ENCODE results near the gene ZKSCAN1.

Gene ZKSCAN1

GRCh38 chr7:100038326-100038725 lies 22.9 kb downstream of the ZKSCAN1 start:
- no peak for DNase-seq (ENCODE audit: low spot score)

- DNase-seq (ENCODE audit: low spot score): no peak
Observed at GRCh38 chr7:100040575-100040974, 25.2 kb downstream of the ZKSCAN1 start.

GRCh38 chr7:100044718-100045117 lies 29.3 kb downstream of the ZKSCAN1 start:
- no peak for DNase-seq (ENCODE audit: low spot score)

DNA sequence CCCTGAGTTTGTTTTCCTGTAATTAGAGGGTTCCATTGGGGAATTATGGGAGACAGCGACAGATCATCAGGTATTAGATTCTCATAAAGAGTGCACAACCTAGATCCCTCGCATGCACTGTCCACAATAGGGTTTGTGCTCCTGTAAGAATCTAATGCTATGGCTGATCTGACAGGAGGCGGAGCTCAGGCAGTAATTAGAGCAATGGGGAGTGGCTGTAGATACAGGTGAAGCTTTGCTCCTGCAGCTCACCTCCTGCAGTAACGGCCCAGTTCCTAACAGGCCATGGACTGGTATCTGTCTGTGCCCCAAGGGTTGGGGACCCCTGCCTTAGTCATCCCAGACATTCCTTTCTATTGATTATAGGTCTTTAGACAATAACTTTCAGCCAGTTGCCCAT lies 33.3 kb downstream of the ZKSCAN1 start:
- no peak for DNase-seq (ENCODE audit: low spot score)

- peak; percentile 91 for DNase-seq (ENCODE audit: low spot score)
Observed at GRCh38 chr7:100049441-100050291, 34.3 kb downstream of the ZKSCAN1 start, which contains the start of gene ZSCAN21. ZSCAN21 (plus strand) TSS chr7:100049774; CDS start chr7:100057007, 7,233 bp downstream.

GRCh38 chr7:100051611-100052010 lies 36.2 kb downstream of the ZKSCAN1 start:
- DNase-seq (ENCODE audit: low spot score): peak; percentile 97

GRCh38 chr7:100053215-100053614 lies 37.8 kb downstream of the ZKSCAN1 start:
- peak; percentile 73 for DNase-seq (ENCODE audit: low spot score)

GRCh38 chr7:100057006-100057405 lies 41.6 kb downstream of the ZKSCAN1 start:
- DNase-seq (ENCODE audit: low spot score): no peak

- no peak for DNase-seq (ENCODE audit: low spot score)
Observed at GRCh38 chr7:100059251-100059739, 43.9 kb downstream of the ZKSCAN1 start.

DNA sequence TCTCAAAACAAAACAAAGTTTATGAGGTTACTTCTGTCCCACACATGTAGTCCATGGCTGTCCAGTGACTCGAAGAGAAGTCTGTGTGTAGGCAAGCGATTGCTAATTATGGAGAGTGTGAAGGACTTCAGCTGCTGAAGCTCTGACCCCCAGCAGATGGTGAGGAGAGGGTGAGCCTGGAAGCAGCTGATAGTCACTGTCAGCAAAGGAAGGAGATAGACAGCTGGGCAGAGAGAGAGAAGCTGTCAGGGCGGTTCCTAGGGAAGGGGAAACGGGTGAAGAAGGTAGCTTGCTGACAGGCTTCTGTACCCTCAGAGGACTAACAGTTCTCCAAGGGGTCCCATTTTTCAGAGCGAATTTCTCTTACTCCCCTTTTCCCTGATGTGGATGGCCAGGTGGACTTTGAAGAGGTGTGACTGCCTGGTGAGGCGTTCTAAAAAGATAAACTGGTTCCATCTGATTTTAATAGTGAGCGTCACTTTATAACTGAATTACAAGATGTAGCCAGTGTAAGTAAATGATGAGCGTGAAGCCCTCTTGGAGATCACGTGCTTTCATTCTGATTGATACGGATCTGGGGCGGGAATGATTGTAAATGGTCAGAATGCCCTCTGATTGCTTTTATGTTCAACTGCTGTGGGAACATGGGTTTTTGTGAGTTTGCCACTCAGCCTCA lies 46.3 kb downstream of the ZKSCAN1 start:
- no peak for DNase-seq (ENCODE audit: low spot score)

GRCh38 chr7:100063376-100063775 lies 48.0 kb downstream of the ZKSCAN1 start:
- no peak for DNase-seq (ENCODE audit: low spot score)

GRCh38 chr7:100064162-100064561 lies 48.8 kb downstream of the ZKSCAN1 start:
- DNase-seq (ENCODE audit: low spot score): no peak

DNA sequence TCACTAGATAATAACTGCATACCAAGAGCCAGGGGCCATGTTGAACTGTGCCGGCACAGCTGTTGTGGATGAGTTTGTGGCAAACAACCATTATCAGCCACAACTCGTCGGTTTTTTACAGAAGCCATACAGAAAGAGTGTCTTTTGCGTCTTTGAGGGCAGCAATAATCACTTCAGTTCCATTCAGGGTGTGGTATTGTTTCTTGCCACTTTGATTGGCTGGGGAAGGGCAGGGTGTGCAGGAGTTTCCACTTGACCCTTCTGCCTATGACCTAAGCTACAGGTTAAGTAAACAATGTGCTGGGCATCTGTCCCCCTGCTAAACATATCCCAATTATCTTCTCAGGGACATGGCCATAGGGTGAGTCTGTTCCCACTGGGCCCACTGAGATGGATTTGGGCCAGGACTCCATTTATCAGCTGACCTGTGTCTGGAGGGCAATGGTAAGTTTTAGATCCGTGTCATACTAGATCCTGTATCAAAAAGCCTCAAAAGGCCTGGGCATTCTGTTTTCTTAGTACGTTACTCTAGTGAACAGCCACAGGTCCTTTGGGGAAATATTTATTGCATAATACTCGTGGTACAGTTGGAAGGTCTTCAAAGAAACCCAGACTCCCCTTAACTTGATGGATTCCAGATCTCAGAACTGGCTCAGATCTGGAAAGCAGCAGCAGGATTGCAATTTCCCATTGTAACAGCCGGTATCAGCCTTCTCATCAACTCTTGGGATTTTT lies 50.2 kb downstream of the ZKSCAN1 start:
- DNase-seq (ENCODE audit: low spot score): no peak

- no peak for DNase-seq (ENCODE audit: low spot score)
Observed at GRCh38 chr7:100066953-100067352, 51.6 kb downstream of the ZKSCAN1 start.

GRCh38 chr7:100069991-100070390 lies 54.6 kb downstream of the ZKSCAN1 start:
- no peak for DNase-seq (ENCODE audit: low spot score)

GRCh38 chr7:100071018-100071723 lies 55.8 kb downstream of the ZKSCAN1 start:
- no peak for DNase-seq (ENCODE audit: low spot score)

DNA sequence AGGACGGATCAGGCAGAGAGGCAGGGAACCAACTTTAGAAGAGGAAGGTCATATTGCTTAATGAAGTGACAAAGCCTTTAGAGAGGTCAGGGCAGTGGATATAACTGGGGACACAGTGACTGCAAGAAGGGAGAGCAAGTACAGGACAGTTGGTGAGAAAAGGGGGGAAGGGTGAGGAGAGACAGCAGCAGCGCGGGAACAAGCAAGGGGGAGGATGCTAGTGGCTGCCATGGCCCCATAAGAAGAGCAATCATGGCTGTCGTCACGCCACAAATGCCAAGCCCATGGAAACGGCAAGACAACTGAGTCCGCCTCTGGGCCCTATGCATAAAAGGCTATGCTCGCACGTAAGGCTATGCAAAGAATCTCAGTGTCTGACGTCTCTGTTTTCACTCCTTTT lies 57.1 kb downstream of the ZKSCAN1 start:
- DNase-seq (ENCODE audit: low spot score): no peak

GRCh38 chr7:100074841-100075240 lies 59.4 kb downstream of the ZKSCAN1 start:
- no peak for DNase-seq (ENCODE audit: low spot score)

DNA sequence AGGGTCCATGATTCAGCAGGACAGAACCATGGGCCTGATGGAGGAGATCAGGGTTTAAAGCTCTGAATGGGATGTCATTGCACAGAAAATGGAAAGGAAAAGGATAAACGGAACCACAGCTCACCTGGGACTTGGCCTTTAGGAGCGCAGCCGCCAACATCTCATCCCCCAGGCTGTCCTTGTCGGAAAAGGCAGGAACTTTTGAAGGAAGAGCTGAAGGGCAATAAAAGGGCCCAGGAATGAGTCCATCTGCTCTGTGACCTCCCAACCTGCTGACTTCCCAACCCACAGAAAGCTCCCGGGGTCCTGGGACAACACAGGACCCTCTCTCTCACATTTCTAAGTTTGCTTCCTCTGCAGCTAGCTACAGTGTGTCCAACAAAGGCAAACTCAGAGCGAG lies 60.0 kb downstream of the ZKSCAN1 start:
- DNase-seq (ENCODE audit: low spot score): no peak

GRCh38 chr7:100077205-100077604 lies 61.8 kb downstream of the ZKSCAN1 start:
- DNase-seq (ENCODE audit: low spot score): no peak

DNA sequence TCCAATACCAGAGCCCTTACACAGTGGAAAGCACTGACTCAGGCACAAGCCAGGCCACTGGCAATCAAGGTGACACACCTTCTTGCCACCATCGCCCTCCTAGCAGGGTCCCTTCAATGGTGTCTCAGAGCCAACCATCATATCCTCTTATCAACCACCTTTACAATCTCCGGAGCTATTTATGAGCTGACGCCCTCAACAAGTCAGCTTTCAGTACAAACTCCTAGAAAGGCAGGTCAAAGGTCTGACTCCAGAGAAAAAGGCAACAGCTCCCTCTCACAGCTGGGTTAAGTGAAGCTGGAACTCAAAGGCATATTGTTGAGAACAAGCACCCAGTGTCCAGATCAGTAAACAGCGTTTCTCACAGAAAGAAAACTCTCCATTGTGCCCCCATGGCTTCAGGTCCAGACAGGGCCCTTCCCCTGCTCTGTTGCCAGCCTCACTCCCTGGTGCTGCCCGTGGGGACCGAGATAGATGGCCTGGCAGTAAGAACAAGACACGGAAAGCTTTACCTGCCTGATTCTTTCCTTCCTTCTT lies 63.7 kb downstream of the ZKSCAN1 start:
- DNase-seq (ENCODE audit: low spot score): peak; percentile 64
